ENCODE data around the gene ENTPD3.

GRCh38 chr3:40417845-40418543 is 31.0 kb downstream of the ENTPD3 start:
- no peak for TF ChIP-seq CTCF (conservative IDR thresholded peaks at IDR 0.05)
- no peak for TF ChIP-seq ZFX (IDR thresholded peaks at IDR 0.05)
